Measurements from ENCODE around the gene PDE4D. TPM values are rescaled to one million over a fixed set of nuclear protein-coding genes. Genes with fewer than 3 reads are reported as not detected.

Gene PDE4D
- total RNA-seq, 5 donors from 2014 or later (not counting 1 experiment from before 2014, with no cell fraction given): 45.1 to 136 (median 64.9) TPM

DNA sequence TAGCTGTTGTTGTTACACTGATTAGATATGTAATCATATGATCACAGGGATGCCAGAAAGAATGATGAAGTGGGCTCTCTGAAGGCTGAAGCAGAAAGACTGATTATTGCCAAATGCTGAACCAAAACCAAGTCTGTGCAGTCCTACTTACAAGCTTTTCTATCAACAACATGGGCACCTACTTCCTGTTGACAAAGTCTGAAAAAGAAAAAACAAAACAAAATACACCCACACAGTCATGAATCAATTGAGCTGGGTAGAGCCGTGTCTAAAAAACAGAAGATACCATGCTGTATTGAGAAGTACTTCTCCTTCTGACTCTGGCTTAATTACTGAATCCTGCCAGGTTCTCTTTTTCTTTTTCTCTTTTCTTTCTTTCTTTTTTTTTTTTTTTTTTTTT is 947.3 kb downstream of the PDE4D start:
- Mint-ChIP-seq H3K27me3 (peaks cover 4% of the 10 kb centered on the region in 2 donors), H3K4me3 (no peak overlapping the region), H3K27ac (no peak overlapping the region), H3K36me3 (no peaks in the 10 kb centered on the region), H3K4me1 (no peaks in the 10 kb centered on the region), H3K9me3 (no peaks in the 10 kb centered on the region)
- H3K9me3 ChIP-seq: no peaks in the 10 kb centered on the region
- peaks cover 0 to 8% of the 10 kb centered on the region in 2 experiments for H3K27me3 ChIP-seq (replicated peaks in 1 of 2; ENCODE audit: control insufficient read depth in 2 of 2, extremely low read depth in 1 of 2, insufficient read depth in 2 of 2, low read length in 1 of 2)
- no peak overlapping the region for H3K4me3 ChIP-seq (ENCODE audit: control insufficient read depth in 1 of 2, extremely low read depth in 1 of 2, low read length in 1 of 2)
- no peak overlapping the region for H3K27ac ChIP-seq (ENCODE audit: low read length)
- DNase-seq (no peak), ATAC-seq (replicated peaks in 1 of 4) (no peak)
- H3K4me1 ChIP-seq (ENCODE audit: control insufficient read depth in 1 of 2, extremely low read depth in 1 of 2, insufficient read depth in 2 of 2, low read length in 2 of 2): no peaks in the 10 kb centered on the region
- no peaks in the 10 kb centered on the region for H3K36me3 ChIP-seq (ENCODE audit: control insufficient read depth in 2 of 2, extremely low read depth in 1 of 2, insufficient read depth in 1 of 2, low read length in 1 of 2)
- WGBS (ENCODE audit: insufficient coverage): no CpG with 5 or more reads among the region's 1 CpG
- ChIA-PET CTCF (interaction anchor here (0.5 to 0.7 kb wide), 2 partner anchors 241 to 1153 kb away, joined by 3 to 4 read pairs; no protein-coding TSS in a partner anchor), POLR2A (interaction anchor here in 1 of 2 donors (0.6 kb wide), 1 partner anchor 14 kb away, joined by 3 read pairs; no protein-coding TSS in a partner anchor)

- WGBS (ENCODE audit: insufficient coverage): no CpG with 5 or more reads among the region's 1 CpG
- Mint-ChIP-seq H3K27ac (no peak overlapping the region), H3K9me3 (no peaks in the 10 kb centered on the region), H3K4me1 (no peaks in the 10 kb centered on the region), H3K27me3 (no peaks in the 10 kb centered on the region), H3K4me3 (no peak overlapping the region), H3K36me3 (no peaks in the 10 kb centered on the region)
- CTCF ChIA-PET: interaction anchor here in 1 of 2 donors (1.4 kb wide), 1 partner anchor 20 kb away, joined by 6 read pairs; no protein-coding TSS in a partner anchor
- DNase-seq (no peak), ATAC-seq (replicated peaks in 1 of 4) (no peak)
- Histone ChIP-seq H3K27ac (ENCODE audit: low read length) (no peak overlapping the region), H3K9me3 (no peaks in the 10 kb centered on the region), H3K27me3 (replicated peaks in 1 of 2; ENCODE audit: control insufficient read depth in 2 of 2, extremely low read depth in 1 of 2, insufficient read depth in 2 of 2, low read length in 1 of 2) (no peaks in the 10 kb centered on the region), H3K4me3 (ENCODE audit: control insufficient read depth in 1 of 2, extremely low read depth in 1 of 2, low read length in 1 of 2) (no peak overlapping the region), H3K4me1 (ENCODE audit: control insufficient read depth in 1 of 2, extremely low read depth in 1 of 2, insufficient read depth in 2 of 2, low read length in 2 of 2) (no peaks in the 10 kb centered on the region), H3K36me3 (ENCODE audit: control insufficient read depth in 2 of 2, extremely low read depth in 1 of 2, insufficient read depth in 1 of 2, low read length in 1 of 2) (no peaks in the 10 kb centered on the region)
- POLR2A ChIA-PET: no interaction called here
Measured at GRCh38 chr5:58944221-58944620, 949.3 kb downstream of the PDE4D start.

GRCh38 chr5:58940446-58940845 is 953.1 kb downstream of the PDE4D start:
- Histone ChIP-seq H3K4me1 (ENCODE audit: control insufficient read depth in 1 of 2, extremely low read depth in 1 of 2, insufficient read depth in 2 of 2, low read length in 2 of 2) (no peaks in the 10 kb centered on the region), H3K36me3 (ENCODE audit: control insufficient read depth in 2 of 2, extremely low read depth in 1 of 2, insufficient read depth in 1 of 2, low read length in 1 of 2) (no peaks in the 10 kb centered on the region), H3K27me3 (replicated peaks in 1 of 2; ENCODE audit: control insufficient read depth in 2 of 2, extremely low read depth in 1 of 2, insufficient read depth in 2 of 2, low read length in 1 of 2) (peaks cover 0 to 5% of the 10 kb centered on the region in 2 experiments), H3K9me3 (no peaks in the 10 kb centered on the region), H3K4me3 (ENCODE audit: control insufficient read depth in 1 of 2, extremely low read depth in 1 of 2, low read length in 1 of 2) (no peak overlapping the region), H3K27ac (ENCODE audit: low read length) (no peak overlapping the region)
- ChIA-PET CTCF (no interaction called here), POLR2A (no interaction called here)
- no peak for ATAC-seq (replicated peaks in 1 of 4)
- Mint-ChIP-seq H3K27me3 (no peaks in the 10 kb centered on the region), H3K9me3 (no peaks in the 10 kb centered on the region), H3K36me3 (no peaks in the 10 kb centered on the region), H3K4me3 (no peak overlapping the region), H3K4me1 (peaks cover 0 to 7% (median 0%) of the 10 kb centered on the region in 3 donors), H3K27ac (no peak overlapping the region)
- DNase-seq: no peak
- 14% methylated on average over 1 of the region's 2 CpGs for WGBS (ENCODE audit: insufficient coverage)

- POLR2A ChIA-PET: no interaction called here
- Mint-ChIP-seq H3K27ac (no peak overlapping the region), H3K9me3 (no peaks in the 10 kb centered on the region), H3K27me3 (no peaks in the 10 kb centered on the region), H3K4me1 (peaks cover 6 to 14% (median 6%) of the 10 kb centered on the region in 3 donors), H3K4me3 (no peak overlapping the region), H3K36me3 (no peaks in the 10 kb centered on the region)
- Histone ChIP-seq H3K27me3 (replicated peaks in 1 of 2; ENCODE audit: control insufficient read depth in 2 of 2, extremely low read depth in 1 of 2, insufficient read depth in 2 of 2, low read length in 1 of 2) (peaks cover 0 to 5% of the 10 kb centered on the region in 2 experiments), H3K4me3 (ENCODE audit: control insufficient read depth in 1 of 2, extremely low read depth in 1 of 2, low read length in 1 of 2) (no peak overlapping the region), H3K9me3 (no peaks in the 10 kb centered on the region), H3K4me1 (ENCODE audit: control insufficient read depth in 1 of 2, extremely low read depth in 1 of 2, insufficient read depth in 2 of 2, low read length in 2 of 2) (peaks cover 0 to 5% of the 10 kb centered on the region in 2 experiments), H3K27ac (ENCODE audit: low read length) (no peak overlapping the region), H3K36me3 (ENCODE audit: control insufficient read depth in 2 of 2, extremely low read depth in 1 of 2, insufficient read depth in 1 of 2, low read length in 1 of 2) (no peaks in the 10 kb centered on the region)
- CTCF ChIA-PET: no interaction called here
- ATAC-seq (replicated peaks in 1 of 4) (no peak), DNase-seq (no peak)
- WGBS (ENCODE audit: insufficient coverage): no CpG with 5 or more reads among the region's 1 CpG
Measured at GRCh38 chr5:58939664-58940063, 953.9 kb downstream of the PDE4D start.

DNA sequence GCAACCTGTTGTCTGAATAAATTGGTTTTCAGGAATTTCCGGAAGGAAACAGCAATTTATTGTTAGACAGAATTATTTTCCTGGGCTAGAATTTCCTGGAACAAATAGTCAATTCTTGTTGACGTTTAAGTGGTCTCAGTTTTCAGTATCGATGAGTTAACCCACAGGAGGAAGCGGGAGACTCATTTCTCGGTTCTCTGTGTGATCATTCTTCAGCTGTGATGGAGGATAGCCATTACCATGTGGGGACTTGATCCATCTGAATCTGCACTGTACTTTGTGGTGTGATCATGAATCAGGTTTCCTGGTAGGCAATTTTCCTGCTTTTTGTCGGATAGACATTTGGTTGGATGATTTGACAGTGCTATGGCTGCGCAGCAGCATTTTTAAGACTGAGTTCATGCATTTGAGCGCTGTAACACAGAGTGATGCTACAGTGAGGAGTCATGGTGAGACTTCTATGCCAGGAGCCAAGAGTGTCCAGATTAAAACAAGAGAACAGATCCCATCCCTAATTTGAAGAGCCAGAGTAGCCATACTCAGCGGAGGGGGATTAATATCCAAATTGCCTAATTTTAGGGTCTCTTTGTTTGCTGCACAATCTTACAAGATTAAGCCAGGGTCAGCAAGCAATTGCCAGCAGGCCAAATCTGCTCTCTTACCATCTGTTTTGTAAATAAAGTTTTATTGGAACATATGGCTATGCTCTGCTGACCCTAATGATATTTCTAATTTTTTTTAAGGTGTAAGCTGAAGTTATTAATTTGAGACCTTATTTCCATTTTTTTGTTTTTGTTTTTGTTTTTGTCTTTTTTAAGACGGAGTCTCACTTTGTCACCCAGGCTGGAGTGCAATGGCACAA is 954.7 kb downstream of the PDE4D start:
- Mint-ChIP-seq H3K27ac (no peak overlapping the region), H3K4me3 (no peak overlapping the region), H3K4me1 (peaks cover 14 to 21% (median 15%) of the 10 kb centered on the region in 3 donors), H3K27me3 (no peaks in the 10 kb centered on the region), H3K36me3 (no peaks in the 10 kb centered on the region), H3K9me3 (no peaks in the 10 kb centered on the region)
- Histone ChIP-seq H3K36me3 (ENCODE audit: control insufficient read depth in 2 of 2, extremely low read depth in 1 of 2, insufficient read depth in 1 of 2, low read length in 1 of 2) (no peaks in the 10 kb centered on the region), H3K4me3 (ENCODE audit: control insufficient read depth in 1 of 2, extremely low read depth in 1 of 2, low read length in 1 of 2) (no peak overlapping the region), H3K4me1 (ENCODE audit: control insufficient read depth in 1 of 2, extremely low read depth in 1 of 2, insufficient read depth in 2 of 2, low read length in 2 of 2) (peaks cover 0 to 12% of the 10 kb centered on the region in 2 experiments), H3K9me3 (no peaks in the 10 kb centered on the region), H3K27ac (ENCODE audit: low read length) (no peak overlapping the region), H3K27me3 (replicated peaks in 1 of 2; ENCODE audit: control insufficient read depth in 2 of 2, extremely low read depth in 1 of 2, insufficient read depth in 2 of 2, low read length in 1 of 2) (peaks cover 0 to 5% of the 10 kb centered on the region in 2 experiments)
- ATAC-seq (replicated peaks in 1 of 4) (no peak), DNase-seq (no peak)
- 78% methylated on average over 9 of the region's 10 CpGs for WGBS (ENCODE audit: insufficient coverage)
- ChIA-PET CTCF (no interaction called here), POLR2A (no interaction called here)

- peaks cover 5 to 23% of the 10 kb centered on the region in 2 experiments for H3K4me1 ChIP-seq (ENCODE audit: control insufficient read depth in 1 of 2, extremely low read depth in 1 of 2, insufficient read depth in 2 of 2, low read length in 2 of 2)
- ATAC-seq (replicated peaks in 1 of 4): no peak
- H3K27ac ChIP-seq (ENCODE audit: low read length): no peak overlapping the region
- ChIA-PET POLR2A (no interaction called here), CTCF (no interaction called here)
- Mint-ChIP-seq H3K9me3 (no peaks in the 10 kb centered on the region), H3K27ac (no peak overlapping the region), H3K4me1 (peaks cover 23 to 27% (median 27%) of the 10 kb centered on the region in 3 donors), H3K4me3 (no peak overlapping the region), H3K36me3 (no peaks in the 10 kb centered on the region), H3K27me3 (no peaks in the 10 kb centered on the region)
- H3K27me3 ChIP-seq (replicated peaks in 1 of 2; ENCODE audit: control insufficient read depth in 2 of 2, extremely low read depth in 1 of 2, insufficient read depth in 2 of 2, low read length in 1 of 2): peaks cover 0 to 5% of the 10 kb centered on the region in 2 experiments
- no peaks in the 10 kb centered on the region for H3K36me3 ChIP-seq (ENCODE audit: control insufficient read depth in 2 of 2, extremely low read depth in 1 of 2, insufficient read depth in 1 of 2, low read length in 1 of 2)
- DNase-seq: no peak
- 92% methylated on average over 9 of the region's 19 CpGs for WGBS (ENCODE audit: insufficient coverage)
- no peaks in the 10 kb centered on the region for H3K9me3 ChIP-seq
- no peak overlapping the region for H3K4me3 ChIP-seq (ENCODE audit: control insufficient read depth in 1 of 2, extremely low read depth in 1 of 2, low read length in 1 of 2)
Measured at GRCh38 chr5:58937031-58937681, 956.4 kb downstream of the PDE4D start.
